Sigmoid colon (tissue), 7 donors: ENCODE results near the gene GPR34. TPM values are rescaled to one million over a fixed set of nuclear protein-coding genes. Genes with fewer than 3 reads are reported as not detected.

ENCODE experiments used
- DNase-seq: peaks from one replicate; pipeline ENCODE4 v3.0.0-alpha.2; 2019
- H3K27ac ChIP-seq, 4 donors: fragments of 200-600 bp; sonication (generic); one replicate each; pipeline ENCODE4 v1.5.1; 2016 to 2019; ENCODE audit warnings: mild to moderate bottlenecking in 1 of 4
- H3K27me3 ChIP-seq, 3 donors: fragments of 200-600 bp; sonication (generic); one replicate each; pipeline ENCODE4 v1.5.1; 2019; ENCODE audit warnings: mild to moderate bottlenecking in 1 of 3
- H3K36me3 ChIP-seq, 4 donors: fragments of 200-600 bp; sonication (generic); one replicate each; pipeline ENCODE4 v1.5.1; 2016 to 2019
- H3K4me1 ChIP-seq, 4 donors: fragments of 200-600 bp; sonication (generic); one replicate each; pipeline ENCODE4 v1.5.1; 2017 to 2019
- H3K4me3 ChIP-seq, 4 donors: fragments of 200-600 bp; sonication (generic); one replicate each; pipeline ENCODE4 v1.5.1; 2017 to 2019; ENCODE audit warnings: mild to moderate bottlenecking in 2 of 4, moderate library complexity in 1 of 4
- H3K9me3 ChIP-seq, 4 donors: fragments of 200-600 bp in 3 of 4; sonication (generic) in 3 of 4; one replicate each; pipeline versions ENCODE4 v1.5.1 to v1.6.1; 2013 to 2019
- EP300 ChIP-seq, 4 donors: sonication (generic); formaldehyde crosslinking; IDR thresholded peaks; one replicate each; pipeline ENCODE4 v1.6.1; 2017; ENCODE audit warnings: antibody characterized with exemption in 4 of 4
- POLR2A ChIP-seq, 2 donors: fragments of 450-650 bp; IDR thresholded peaks; one replicate each; pipeline ENCODE4 v1.6.1; 2016; ENCODE audit warnings: antibody characterized with exemption in 2 of 2, mild to moderate bottlenecking in 2 of 2, moderate library complexity in 2 of 2
- POLR2AphosphoS5 ChIP-seq, 4 donors: sonication (generic); formaldehyde crosslinking; IDR thresholded peaks; one replicate each; pipeline ENCODE4 v1.6.1; 2017; ENCODE audit warnings: antibody characterized with exemption in 4 of 4
- WGBS, 2 donors: extraction: QIAGEN DNeasy Blood & Tissue Kit; methylation state at CpG; one replicate each; pipeline ENCODE4 v1.1.7; 2013; 5-methylcytosine and 5-hydroxymethylcytosine counted together
- intact Hi-C: fragments of 100-400 bp; cut with DNase I; formaldehyde crosslinking; loops from one replicate; pipeline ENCODE4 v1.15.1; 2023
- polyA plus RNA-seq, 3 donors: library from polyadenylated mRNA; stranded (reverse); fragments of 200-250 nt; gene quantifications; one replicate each; pipeline ENCODE4 v1.2.3, GENCODE V29; 2013
- total RNA-seq, 4 donors: library from RNA; depleted of rRNA; stranded (reverse); fragments of >200 nt; gene quantifications; one replicate each; pipeline ENCODE4 v1.1.0, GENCODE V29; 2016
- TF ChIP-seq, protein P1 (sequence below), 4 experiments: fragments of 450-650 bp in 3 of 4; fragments of 200-600 bp in 1 of 4; IDR thresholded peaks; one replicate each; pipeline ENCODE4 v1.5.1; 2016 to 2019; ENCODE audit warnings: antibody characterized with exemption in 4 of 4, mild to moderate bottlenecking in 3 of 4, moderate library complexity in 2 of 4
- donor health status: healthy with polysubstance abuse.
- donor health status: Bipolar disorder and iron deficiency.
- donor health status: healthy.

GPR34 gene
- total and polyA plus RNA-seq, 7 donors = 4.6 to 27.7 (median 10.5) TPM

DNA sequence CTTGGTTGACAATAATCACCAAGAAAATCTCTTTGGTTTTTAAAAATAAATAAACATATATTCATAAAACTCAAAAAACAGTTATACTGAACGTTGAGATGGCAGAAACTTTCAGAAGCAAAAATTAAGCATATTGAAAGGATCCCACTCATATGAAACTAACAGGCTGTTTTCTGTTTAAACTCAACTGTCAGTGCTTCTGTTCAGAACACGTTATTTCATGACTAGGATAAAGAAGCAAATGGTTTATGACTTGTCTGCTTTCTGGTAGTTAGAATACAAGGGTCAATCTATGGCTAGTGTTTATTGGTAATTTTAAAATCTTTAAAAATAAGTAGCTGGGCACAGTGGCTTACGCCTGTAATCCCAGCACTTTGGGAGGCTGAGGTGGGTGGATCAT lies 39.4 kb downstream of the GPR34 start:
- TF ChIP-seq, protein P1, sequence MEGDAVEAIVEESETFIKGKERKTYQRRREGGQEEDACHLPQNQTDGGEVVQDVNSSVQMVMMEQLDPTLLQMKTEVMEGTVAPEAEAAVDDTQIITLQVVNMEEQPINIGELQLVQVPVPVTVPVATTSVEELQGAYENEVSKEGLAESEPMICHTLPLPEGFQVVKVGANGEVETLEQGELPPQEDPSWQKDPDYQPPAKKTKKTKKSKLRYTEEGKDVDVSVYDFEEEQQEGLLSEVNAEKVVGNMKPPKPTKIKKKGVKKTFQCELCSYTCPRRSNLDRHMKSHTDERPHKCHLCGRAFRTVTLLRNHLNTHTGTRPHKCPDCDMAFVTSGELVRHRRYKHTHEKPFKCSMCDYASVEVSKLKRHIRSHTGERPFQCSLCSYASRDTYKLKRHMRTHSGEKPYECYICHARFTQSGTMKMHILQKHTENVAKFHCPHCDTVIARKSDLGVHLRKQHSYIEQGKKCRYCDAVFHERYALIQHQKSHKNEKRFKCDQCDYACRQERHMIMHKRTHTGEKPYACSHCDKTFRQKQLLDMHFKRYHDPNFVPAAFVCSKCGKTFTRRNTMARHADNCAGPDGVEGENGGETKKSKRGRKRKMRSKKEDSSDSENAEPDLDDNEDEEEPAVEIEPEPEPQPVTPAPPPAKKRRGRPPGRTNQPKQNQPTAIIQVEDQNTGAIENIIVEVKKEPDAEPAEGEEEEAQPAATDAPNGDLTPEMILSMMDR (IDR thresholded peaks at IDR 0.05) = no peak
- TF ChIP-seq POLR2A (IDR thresholded peaks at IDR 0.05) (no peak), EP300 (IDR thresholded peaks at IDR 0.05) (no peak), POLR2AphosphoS5 (IDR thresholded peaks at IDR 0.05) (no peak)
- H3K27me3 ChIP-seq = no peaks in the 10 kb centered on the region
- intact Hi-C loops = no loop called here
- DNase-seq = no peak
- H3K4me1 ChIP-seq = no peaks in the 10 kb centered on the region
- no peak overlapping the region for H3K4me3 ChIP-seq
- no peaks in the 10 kb centered on the region for H3K36me3 ChIP-seq
- no peak overlapping the region for H3K27ac ChIP-seq
- 79 to 84% methylated on average over 3 of the region's 3 CpGs for WGBS, 2 donors
- no peaks in the 10 kb centered on the region for H3K9me3 ChIP-seq

DNA sequence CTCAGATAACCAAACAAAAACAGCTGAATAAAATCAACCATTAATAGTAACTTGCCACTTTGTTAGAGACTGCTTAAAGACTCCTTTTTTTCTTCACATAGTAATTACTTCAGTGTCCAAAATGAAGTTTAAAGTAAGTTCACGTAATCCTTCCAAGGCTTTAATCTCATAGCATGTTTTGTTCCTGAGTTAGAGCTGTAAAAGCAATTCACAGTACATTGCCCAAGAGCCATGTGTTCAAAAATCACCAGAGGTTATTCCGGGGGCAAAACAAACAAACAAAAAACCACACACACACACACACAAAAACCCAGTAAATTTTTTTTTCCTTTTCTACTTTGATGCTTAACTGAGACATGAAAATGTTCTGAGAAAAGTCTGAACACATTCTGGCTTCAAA lies 41.3 kb downstream of the GPR34 start:
- Histone ChIP-seq H3K9me3 (no peaks in the 10 kb centered on the region), H3K4me3 (no peak overlapping the region), H3K4me1 (no peaks in the 10 kb centered on the region), H3K36me3 (no peaks in the 10 kb centered on the region), H3K27me3 (no peaks in the 10 kb centered on the region), H3K27ac (no peak overlapping the region)
- 45 to 50% methylated on average over 2 of the region's 2 CpGs for WGBS, 2 donors
- TF ChIP-seq POLR2A (IDR thresholded peaks at IDR 0.05) = no peak
- TF ChIP-seq POLR2AphosphoS5 (IDR thresholded peaks at IDR 0.05) = no peak
- TF ChIP-seq, protein P1 (IDR thresholded peaks at IDR 0.05) = no peak
- no peak for TF ChIP-seq EP300 (IDR thresholded peaks at IDR 0.05)
- DNase-seq = no peak
- intact Hi-C loops = no loop called here

DNA sequence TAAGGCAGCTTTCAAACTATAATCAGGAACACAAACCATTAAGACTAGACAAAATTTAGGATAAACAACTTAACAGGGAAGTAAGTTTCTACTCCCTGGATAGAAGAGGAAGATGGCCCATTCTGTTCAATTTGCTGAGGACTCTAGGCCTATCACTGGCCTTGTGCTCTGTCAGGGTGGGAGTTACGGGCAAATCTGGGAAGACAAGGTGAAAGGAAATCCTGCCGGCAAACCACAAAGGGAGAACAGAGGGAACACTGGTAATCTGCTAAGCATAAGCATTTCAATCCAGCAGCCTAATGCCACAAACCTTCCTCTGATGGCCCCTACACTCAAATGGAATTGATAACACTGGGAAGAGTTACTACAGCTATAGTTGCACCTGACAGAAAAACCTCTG lies 43.5 kb downstream of the GPR34 start:
- H3K9me3 ChIP-seq = no peaks in the 10 kb centered on the region
- DNase-seq = no peak
- no peaks in the 10 kb centered on the region for H3K27me3 ChIP-seq
- H3K4me1 ChIP-seq = no peaks in the 10 kb centered on the region
- 74 to 85% methylated on average over 2 of the region's 2 CpGs for WGBS, 2 donors
- H3K27ac ChIP-seq = no peak overlapping the region
- no peak overlapping the region for H3K4me3 ChIP-seq
- intact Hi-C loops = no loop called here
- TF ChIP-seq POLR2AphosphoS5 (IDR thresholded peaks at IDR 0.05) (no peak), POLR2A (IDR thresholded peaks at IDR 0.05) (no peak), EP300 (IDR thresholded peaks at IDR 0.05) (no peak)
- TF ChIP-seq, protein P1 (IDR thresholded peaks at IDR 0.05) = no peak
- no peaks in the 10 kb centered on the region for H3K36me3 ChIP-seq

DNA sequence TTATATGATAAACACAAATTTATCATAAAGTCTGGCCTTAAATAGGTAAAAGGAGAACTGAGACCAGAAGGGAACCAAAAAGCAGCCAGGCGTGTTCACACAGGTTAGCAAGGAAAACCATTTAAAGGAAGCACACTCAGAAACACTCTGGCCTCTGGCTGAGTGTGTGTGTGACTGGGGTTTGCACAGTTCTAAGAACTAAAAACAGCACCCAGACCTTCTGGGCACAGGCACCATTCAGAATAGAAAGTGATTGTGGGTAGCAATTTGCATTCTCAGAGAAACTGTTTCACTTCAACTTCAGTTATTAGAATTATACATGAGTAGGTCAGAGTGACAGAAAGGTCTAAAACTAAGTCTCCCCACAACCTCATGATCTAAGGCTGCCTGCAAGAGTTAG lies 45.2 kb downstream of the GPR34 start:
- Histone ChIP-seq H3K4me1 (no peaks in the 10 kb centered on the region), H3K27ac (no peak overlapping the region), H3K36me3 (no peaks in the 10 kb centered on the region), H3K9me3 (no peaks in the 10 kb centered on the region), H3K27me3 (no peaks in the 10 kb centered on the region), H3K4me3 (no peak overlapping the region)
- 40 to 92% methylated on average over 1 of the region's 1 CpG for WGBS, 2 donors
- TF ChIP-seq POLR2A (IDR thresholded peaks at IDR 0.05) (no peak), POLR2AphosphoS5 (IDR thresholded peaks at IDR 0.05) (no peak), EP300 (IDR thresholded peaks at IDR 0.05) (no peak)
- TF ChIP-seq, protein P1 (IDR thresholded peaks at IDR 0.05) = no peak
- DNase-seq = no peak
- intact Hi-C loops = no loop called here

DNA sequence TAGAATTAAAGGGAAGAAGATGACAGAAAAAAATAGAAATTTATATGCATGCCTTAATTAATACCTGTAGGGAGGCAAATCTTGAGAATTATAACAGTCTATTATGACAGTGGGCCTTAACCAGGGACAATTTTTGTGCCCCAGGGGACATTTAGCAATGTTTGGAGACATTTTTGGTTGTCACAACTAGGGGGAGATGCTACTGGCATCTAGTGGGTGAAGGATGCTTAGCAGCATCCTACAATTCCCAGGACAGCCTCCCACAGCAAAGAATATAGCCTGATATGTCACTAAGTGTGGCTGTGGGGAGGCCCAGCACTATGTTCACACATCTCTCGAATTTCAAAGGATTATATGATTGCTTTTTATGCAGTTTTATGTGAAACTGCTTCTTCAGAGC lies 45.8 kb downstream of the GPR34 start:
- DNase-seq = no peak
- Histone ChIP-seq H3K36me3 (no peaks in the 10 kb centered on the region), H3K27ac (no peak overlapping the region), H3K4me1 (no peaks in the 10 kb centered on the region), H3K4me3 (no peak overlapping the region), H3K27me3 (no peaks in the 10 kb centered on the region), H3K9me3 (no peaks in the 10 kb centered on the region)
- 30 to 35% methylated on average over 1 of the region's 1 CpG for WGBS, 2 donors
- intact Hi-C loops = no loop called here
- TF ChIP-seq POLR2AphosphoS5 (IDR thresholded peaks at IDR 0.05) = no peak
- TF ChIP-seq, protein P1 (IDR thresholded peaks at IDR 0.05) = peak in 1 of 4 experiments; percentile 15
